Calu3 (cell line): ENCODE results near the gene POLQ. TPM values are rescaled to one million over a fixed set of nuclear protein-coding genes. Genes with fewer than 3 reads are reported as not detected.

Source experiments
- BruUV-seq: library from RNA; stranded (reverse); fragments of 400-500 nt; replicated peaks from 2 replicates; lab custom pipeline; 2021; lab: Mats Ljungman, UMichigan
- CTCF ChIA-PET: fragments of 300-600 bp; sonication (Branson Sonifier 250); formaldehyde crosslinking; loops from one replicate; lab custom pipeline; 2022; ENCODE audit warnings: antibody characterized with exemption; lab: Charles Lee
- DNase-seq: peaks from one replicate; pipeline ENCODE4 v3.0.0; 2022
- H3K27ac Mint-ChIP-seq: one replicate; pipeline ENCODE4 v1.8.0; 2022; ENCODE audit warnings: mixed read lengths; ENCODE audit not compliant: unreplicated experiment
- H3K27me3 Mint-ChIP-seq: one replicate; pipeline ENCODE4 v1.8.0; 2022; ENCODE audit warnings: mixed read lengths; ENCODE audit not compliant: unreplicated experiment
- H3K36me3 Mint-ChIP-seq: one replicate; pipeline ENCODE4 v1.8.0; 2022; ENCODE audit warnings: mild to moderate bottlenecking, moderate library complexity, mixed read lengths; ENCODE audit not compliant: insufficient read depth, unreplicated experiment
- H3K4me1 Mint-ChIP-seq: one replicate; pipeline ENCODE4 v1.8.0; 2022; ENCODE audit warnings: mild to moderate bottlenecking, low read depth, mixed read lengths; ENCODE audit not compliant: unreplicated experiment
- H3K4me3 Mint-ChIP-seq: one replicate; pipeline ENCODE4 v1.8.0; 2022; ENCODE audit warnings: mild to moderate bottlenecking, low read depth, moderate library complexity, mixed read lengths; ENCODE audit not compliant: unreplicated experiment
- H3K9me3 Mint-ChIP-seq: one replicate; pipeline ENCODE4 v1.8.0; 2022; ENCODE audit warnings: low read depth, mixed read lengths; ENCODE audit not compliant: unreplicated experiment
- intact Hi-C: fragments of 100-400 bp; cut with micrococcal nuclease; formaldehyde crosslinking; loops from one replicate; pipeline ENCODE4 v1.10.0; 2022; ENCODE audit not compliant: unreplicated experiment
- total RNA-seq: library from RNA; stranded (reverse); gene quantifications from 2 replicates; pipeline ENCODE4 v1.2.3, GENCODE V29; 2022
- TF ChIP-seq, protein P1 (sequence below): fragments of 200-600 bp; IDR thresholded peaks from one replicate; pipeline ENCODE4 v1.8.0; 2022; ENCODE audit warnings: antibody characterized with exemption; ENCODE audit not compliant: unreplicated experiment

Gene POLQ
- total RNA-seq, 1 experiment from 2014 or later: 15.5 TPM

DNA sequence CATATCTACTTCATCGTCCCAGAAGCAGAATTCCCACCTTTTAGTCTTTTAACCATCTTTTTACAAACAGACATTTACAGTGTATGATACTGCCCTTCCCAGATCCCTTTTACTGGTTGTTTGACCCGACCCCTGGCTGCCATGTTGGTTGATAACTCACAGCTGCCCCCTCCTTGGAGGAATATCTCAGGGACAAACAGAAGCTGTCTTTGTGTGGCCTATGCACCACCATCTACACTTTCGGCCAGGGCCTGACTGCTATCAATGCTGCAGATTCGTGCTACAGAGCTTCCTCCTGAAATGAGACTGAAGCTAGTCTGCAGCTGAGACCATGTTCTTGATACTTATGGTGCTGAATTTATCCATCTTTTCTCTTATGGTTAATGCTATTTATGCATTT is 6.6 kb upstream of the POLQ start:
- DNase-seq: no peak
- H3K9me3 Mint-ChIP-seq: no peaks in the 10 kb centered on the region
- no peaks in the 10 kb centered on the region for H3K27me3 Mint-ChIP-seq
- no TSS peak for BruUV-seq
- CTCF ChIA-PET: no interaction called here
- H3K36me3 Mint-ChIP-seq: no peaks in the 10 kb centered on the region
- H3K27ac Mint-ChIP-seq: no peak overlapping the region
- intact Hi-C loops: no loop called here
- TF ChIP-seq, protein P1, sequence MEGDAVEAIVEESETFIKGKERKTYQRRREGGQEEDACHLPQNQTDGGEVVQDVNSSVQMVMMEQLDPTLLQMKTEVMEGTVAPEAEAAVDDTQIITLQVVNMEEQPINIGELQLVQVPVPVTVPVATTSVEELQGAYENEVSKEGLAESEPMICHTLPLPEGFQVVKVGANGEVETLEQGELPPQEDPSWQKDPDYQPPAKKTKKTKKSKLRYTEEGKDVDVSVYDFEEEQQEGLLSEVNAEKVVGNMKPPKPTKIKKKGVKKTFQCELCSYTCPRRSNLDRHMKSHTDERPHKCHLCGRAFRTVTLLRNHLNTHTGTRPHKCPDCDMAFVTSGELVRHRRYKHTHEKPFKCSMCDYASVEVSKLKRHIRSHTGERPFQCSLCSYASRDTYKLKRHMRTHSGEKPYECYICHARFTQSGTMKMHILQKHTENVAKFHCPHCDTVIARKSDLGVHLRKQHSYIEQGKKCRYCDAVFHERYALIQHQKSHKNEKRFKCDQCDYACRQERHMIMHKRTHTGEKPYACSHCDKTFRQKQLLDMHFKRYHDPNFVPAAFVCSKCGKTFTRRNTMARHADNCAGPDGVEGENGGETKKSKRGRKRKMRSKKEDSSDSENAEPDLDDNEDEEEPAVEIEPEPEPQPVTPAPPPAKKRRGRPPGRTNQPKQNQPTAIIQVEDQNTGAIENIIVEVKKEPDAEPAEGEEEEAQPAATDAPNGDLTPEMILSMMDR: no peak
- H3K4me3 Mint-ChIP-seq: no peak overlapping the region
- H3K4me1 Mint-ChIP-seq: peaks cover 13% of the 10 kb centered on the region

DNA sequence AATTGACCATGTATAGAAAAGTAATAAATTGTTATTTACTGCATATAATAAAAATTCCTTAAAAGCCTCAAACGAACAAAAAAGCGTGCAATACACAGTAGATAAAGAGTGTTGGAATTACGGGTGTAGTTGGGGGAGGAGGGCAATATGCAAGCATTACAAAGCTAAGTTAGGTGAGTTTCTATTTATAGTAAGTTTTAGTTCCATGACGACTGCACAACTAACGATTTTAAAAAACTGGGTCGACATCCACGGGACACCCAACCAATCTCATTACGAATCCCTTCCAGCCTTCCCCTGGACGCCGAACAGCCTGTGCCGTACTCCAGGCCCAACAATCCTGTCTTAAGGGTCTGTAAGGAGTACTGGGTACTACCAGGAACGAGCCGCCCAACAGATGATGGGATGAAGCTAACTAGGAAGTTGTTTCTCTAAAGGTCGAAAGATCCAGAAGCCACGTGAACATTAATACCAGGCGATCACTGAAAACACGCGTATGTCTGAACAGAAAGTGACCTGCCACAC is 677 bp downstream of the POLQ start:
- Mint-ChIP-seq H3K27me3 (no peaks in the 10 kb centered on the region), H3K36me3 (peaks cover 22% of the 10 kb centered on the region), H3K27ac (peak overlapping the region; percentile 91), H3K4me3 (peak overlapping the region; percentile 83), H3K9me3 (no peaks in the 10 kb centered on the region), H3K4me1 (peaks cover 7% of the 10 kb centered on the region)
- TF ChIP-seq, protein P1: no peak
- DNase-seq: no peak
- CTCF ChIA-PET: interaction anchor here (1.0 kb wide), 1 partner anchor 31 kb away, joined by 4 read pairs; no protein-coding TSS in a partner anchor
- intact Hi-C loops: loop anchor here (5.0 to 10.0 kb wide), 5 partner anchors 200 to 810 kb away; partner anchors contain the start of genes EAF2, GOLGB1 and IQCB1
- no TSS peak for BruUV-seq

DNA sequence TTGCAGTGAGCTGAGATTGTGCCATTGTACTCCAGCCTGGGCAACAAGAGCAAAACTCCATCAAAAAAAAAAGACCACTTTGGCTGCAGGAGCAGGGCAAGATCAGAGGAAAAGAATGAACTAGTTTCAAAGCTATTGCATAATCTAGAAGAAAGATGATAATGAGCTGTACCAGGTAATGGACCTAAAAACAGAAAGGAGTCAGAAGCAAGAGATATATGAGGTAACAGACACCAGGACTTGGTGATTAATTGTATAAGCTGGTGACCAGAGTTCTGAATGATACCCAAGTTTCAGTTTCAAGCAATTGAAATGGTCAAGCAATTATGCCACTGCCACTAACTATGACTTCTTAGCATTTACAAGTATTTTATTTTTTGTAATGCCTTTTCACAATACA is 2.9 kb downstream of the POLQ start:
- no TSS peak for BruUV-seq
- intact Hi-C loops: loop anchor here (10.0 kb wide), 4 partner anchors 202 to 812 kb away; partner anchors contain the start of genes EAF2, GOLGB1 and IQCB1
- TF ChIP-seq, protein P1: no peak
- no peak for DNase-seq
- Mint-ChIP-seq H3K4me1 (no peaks in the 10 kb centered on the region), H3K4me3 (no peak overlapping the region), H3K9me3 (no peaks in the 10 kb centered on the region), H3K27ac (no peak overlapping the region), H3K27me3 (no peaks in the 10 kb centered on the region), H3K36me3 (peaks cover 22% of the 10 kb centered on the region)
- CTCF ChIA-PET: no interaction called here

DNA sequence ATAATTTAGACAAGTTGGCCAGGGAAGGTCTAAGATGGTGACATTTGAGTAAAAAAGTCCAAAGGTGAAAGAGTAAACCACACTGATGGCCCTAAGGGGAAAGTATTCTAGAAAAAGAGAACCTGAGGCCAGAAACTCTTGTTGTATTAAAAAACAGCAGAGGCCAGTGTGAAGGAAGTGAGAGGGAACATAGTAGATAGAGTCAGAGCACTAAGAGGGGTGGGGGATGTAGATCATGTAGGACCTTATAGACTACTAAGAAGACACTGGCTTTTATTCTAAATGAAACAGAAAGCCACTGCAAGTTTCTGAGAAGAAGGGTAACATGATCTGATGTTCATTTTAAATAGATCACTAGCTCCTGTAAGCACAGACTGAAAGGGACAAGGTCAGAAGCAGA is 14.5 kb downstream of the POLQ start:
- Mint-ChIP-seq H3K4me3 (no peak overlapping the region), H3K9me3 (no peaks in the 10 kb centered on the region), H3K27me3 (no peaks in the 10 kb centered on the region), H3K36me3 (peaks cover 5% of the 10 kb centered on the region), H3K27ac (peak overlapping the region; percentile 25), H3K4me1 (no peaks in the 10 kb centered on the region)
- BruUV-seq: no TSS peak
- CTCF ChIA-PET: no interaction called here
- TF ChIP-seq, protein P1: no peak
- intact Hi-C loops: no loop called here
- no peak for DNase-seq
